ENCODE measurements around the gene SAXO1. TPM values are rescaled to one million over a fixed set of nuclear protein-coding genes. Genes with fewer than 3 reads are reported as not detected.

Gene SAXO1
- total and polyA plus RNA-seq, 2 experiments from 2014 or later = 0.02 TPM; not detected in 1

GRCh38 chr9:19030899-19031298 is 2.1 kb downstream of the SAXO1 start:
- TF ChIP-seq POLR2AphosphoS5 (IDR thresholded peaks at IDR 0.05; ENCODE audit: low read depth) = no peak
- no peak for TF ChIP-seq ZNF462 (CRISPR knock-in tag; IDR thresholded peaks at IDR 0.05)
- TF ChIP-seq STAT1 (IDR thresholded peaks at IDR 0.05; ENCODE audit: unreplicated experiment) = no peak
- TF ChIP-seq, protein P1, sequence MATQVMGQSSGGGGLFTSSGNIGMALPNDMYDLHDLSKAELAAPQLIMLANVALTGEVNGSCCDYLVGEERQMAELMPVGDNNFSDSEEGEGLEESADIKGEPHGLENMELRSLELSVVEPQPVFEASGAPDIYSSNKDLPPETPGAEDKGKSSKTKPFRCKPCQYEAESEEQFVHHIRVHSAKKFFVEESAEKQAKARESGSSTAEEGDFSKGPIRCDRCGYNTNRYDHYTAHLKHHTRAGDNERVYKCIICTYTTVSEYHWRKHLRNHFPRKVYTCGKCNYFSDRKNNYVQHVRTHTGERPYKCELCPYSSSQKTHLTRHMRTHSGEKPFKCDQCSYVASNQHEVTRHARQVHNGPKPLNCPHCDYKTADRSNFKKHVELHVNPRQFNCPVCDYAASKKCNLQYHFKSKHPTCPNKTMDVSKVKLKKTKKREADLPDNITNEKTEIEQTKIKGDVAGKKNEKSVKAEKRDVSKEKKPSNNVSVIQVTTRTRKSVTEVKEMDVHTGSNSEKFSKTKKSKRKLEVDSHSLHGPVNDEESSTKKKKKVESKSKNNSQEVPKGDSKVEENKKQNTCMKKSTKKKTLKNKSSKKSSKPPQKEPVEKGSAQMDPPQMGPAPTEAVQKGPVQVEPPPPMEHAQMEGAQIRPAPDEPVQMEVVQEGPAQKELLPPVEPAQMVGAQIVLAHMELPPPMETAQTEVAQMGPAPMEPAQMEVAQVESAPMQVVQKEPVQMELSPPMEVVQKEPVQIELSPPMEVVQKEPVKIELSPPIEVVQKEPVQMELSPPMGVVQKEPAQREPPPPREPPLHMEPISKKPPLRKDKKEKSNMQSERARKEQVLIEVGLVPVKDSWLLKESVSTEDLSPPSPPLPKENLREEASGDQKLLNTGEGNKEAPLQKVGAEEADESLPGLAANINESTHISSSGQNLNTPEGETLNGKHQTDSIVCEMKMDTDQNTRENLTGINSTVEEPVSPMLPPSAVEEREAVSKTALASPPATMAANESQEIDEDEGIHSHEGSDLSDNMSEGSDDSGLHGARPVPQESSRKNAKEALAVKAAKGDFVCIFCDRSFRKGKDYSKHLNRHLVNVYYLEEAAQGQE (IDR thresholded peaks at IDR 0.05; ENCODE audit: unreplicated experiment) = no peak
- no peak for TF ChIP-seq NANOG (IDR thresholded peaks at IDR 0.05; ENCODE audit: borderline replicate concordance)
- H3K27me3 ChIP-seq (ENCODE audit: insufficient read depth) = no peaks in the 10 kb centered on the region
- Mint-ChIP-seq H3K4me1 (no peaks in the 10 kb centered on the region), H3K27me3 (ENCODE audit: insufficient read depth, low read depth, poor library complexity) (peaks cover 7% of the 10 kb centered on the region), H3K27ac (no peak overlapping the region), H3K4me3 (no peak overlapping the region), H3K9me3 (peaks cover 4% of the 10 kb centered on the region; the same call in 2 of the 3 replicates), H3K36me3 (ENCODE audit: low read depth) (peaks cover 4% of the 10 kb centered on the region; the same call in 1 of the 3 replicates)
- H2AFZ ChIP-seq = no peak overlapping the region
- H3K36me3 ChIP-seq (ENCODE audit: insufficient read depth) = no peaks in the 10 kb centered on the region
- no peak overlapping the region for H3K27ac ChIP-seq (ENCODE audit: low read depth)
- no peak for ATAC-seq
- no peak for DNase-seq (ENCODE audit: low spot score)
- H3K4me3 ChIP-seq = no peak overlapping the region
- H3K79me2 ChIP-seq (replicated peaks; ENCODE audit: insufficient read depth) = no peaks in the 10 kb centered on the region
- H4K20me1 ChIP-seq (replicated peaks; ENCODE audit: insufficient read depth) = no peaks in the 10 kb centered on the region
- H3F3A ChIP-seq (replicated peaks; ENCODE audit: low read depth) = no peaks in the 10 kb centered on the region
- peaks cover 13% of the 10 kb centered on the region for H3K9me2 ChIP-seq (ENCODE audit: insufficient read depth)
- no peak overlapping the region for H3K4me2 ChIP-seq
- H3K4me1 ChIP-seq (ENCODE audit: insufficient read depth) = no peaks in the 10 kb centered on the region

Measured in GM23338 (cell line).